A673 (cell line): Measurements from ENCODE around the gene RPE. TPM values are rescaled to one million over a fixed set of nuclear protein-coding genes. Genes with fewer than 3 reads are reported as not detected.
A peak's percentile ranks its signal among the peaks of the same experiment; 100 is the strongest.

Experiments used
- Bru-seq: library from RNA; stranded (reverse); fragments of 400-500 nt; gene quantifications from one replicate; lab custom pipeline; 2021; lab: Mats Ljungman, UMichigan
- BruChase-seq, 2 experiments: library from RNA; stranded (reverse); fragments of 400-500 nt; gene quantifications; one replicate each; lab custom pipeline; 2021; lab: Mats Ljungman, UMichigan
- BruUV-seq: library from RNA; stranded (reverse); fragments of 400-500 nt; replicated peaks from 2 replicates; lab custom pipeline; 2021; lab: Mats Ljungman, UMichigan
- CTCF ChIA-PET: fragments of 300-600 bp; sonication (Branson Sonifier 250); formaldehyde crosslinking; loops from one replicate; lab custom pipeline; 2022; ENCODE audit warnings: antibody characterized with exemption; lab: Charles Lee
- POLR2A ChIA-PET: fragments of 300-600 bp; sonication (Branson Sonifier 250); formaldehyde crosslinking; loops from one replicate; lab custom pipeline; 2022; ENCODE audit warnings: antibody characterized with exemption; ENCODE audit not compliant: low non-redundant PET; lab: Charles Lee
- DNase-seq: peaks from one replicate; pipeline ENCODE4 v3.0.0-alpha.2; 2015; ENCODE audit warnings: low spot score
- H3K27ac ChIP-seq: fragments of 200-600 bp; sonication (generic); 2 replicates; pipeline ENCODE4 v1.5.1; 2016; ENCODE audit warnings: mixed run types, low read depth, mild to moderate bottlenecking, mixed read lengths, antibody characterized with exemption, low read length; ENCODE audit not compliant: poor library complexity, severe bottlenecking
- H3K27me3 ChIP-seq: fragments of 200-600 bp; sonication (generic); replicated peaks from 2 replicates; pipeline ENCODE4 v1.6.1; 2017; ENCODE audit warnings: mixed run types, low read depth, mild to moderate bottlenecking, mixed read lengths, antibody characterized with exemption, low read length; ENCODE audit not compliant: insufficient read depth, poor library complexity
- H3K36me3 ChIP-seq: fragments of 200-600 bp; sonication (generic); 2 replicates; pipeline ENCODE4 v1.6.1; 2016; ENCODE audit warnings: mixed run types, mild to moderate bottlenecking, mixed read lengths, antibody characterized with exemption, low read length; ENCODE audit not compliant: insufficient read depth, poor library complexity, severe bottlenecking
- H3K4me1 ChIP-seq: fragments of 200-600 bp; sonication (generic); 2 replicates; pipeline ENCODE4 v1.6.1; 2017; ENCODE audit warnings: mixed run types, mild to moderate bottlenecking, mixed read lengths, antibody characterized with exemption, low read length; ENCODE audit not compliant: insufficient read depth, poor library complexity, severe bottlenecking
- H3K4me3 ChIP-seq: fragments of 200-600 bp; sonication (generic); 2 replicates; pipeline ENCODE4 v1.5.1; 2016; ENCODE audit warnings: low read depth, mixed run types, mild to moderate bottlenecking, mixed read lengths, low read length; ENCODE audit not compliant: poor library complexity, severe bottlenecking
- H3K9me3 ChIP-seq: fragments of 200-600 bp; sonication (generic); 2 replicates; pipeline ENCODE4 v1.6.1; 2016; ENCODE audit warnings: mixed run types, low read depth, mild to moderate bottlenecking, mixed read lengths, antibody characterized with exemption, low read length; ENCODE audit not compliant: poor library complexity, severe bottlenecking
- EZH2 ChIP-seq: fragments of 200-600 bp; sonication (generic); IDR thresholded peaks from 2 replicates; pipeline ENCODE4 v1.6.1; 2017; ENCODE audit warnings: borderline replicate concordance, low read depth, mild to moderate bottlenecking, mixed read lengths, antibody characterized with exemption, low read length; ENCODE audit not compliant: poor library complexity, severe bottlenecking
- intact Hi-C: fragments of 100-400 bp; cut with micrococcal nuclease; formaldehyde crosslinking; loops from one replicate; pipeline ENCODE4 v1.10.0; 2022; ENCODE audit not compliant: unreplicated experiment
- long read RNA-seq: library from polyadenylated mRNA; stranded (forward); transcript quantifications from one replicate; pipeline ENCODE4 v2.0.0, GENCODE V29; 2022
- total RNA-seq: library from RNA; stranded (reverse); gene quantifications from 2 replicates; pipeline ENCODE4 v1.2.3, GENCODE V29; 2021
- TF ChIP-seq, protein P1 (sequence below): fragments of 300-800, 200-600 bp; sonication (generic); conservative IDR thresholded peaks from 2 replicates; pipeline ENCODE4 v1.5.1; 2017; ENCODE audit warnings: low read depth, mild to moderate bottlenecking, antibody characterized with exemption, low read length, moderate library complexity, mixed read lengths

Gene RPE
- total RNA-seq, result 77.4 and 78.5 TPM in 2 replicates
- Bru-seq, nascent RNA, result percentile 96 among the genes with signal in this experiment
- BruChase-seq, experiment 1, labeled RNA remaining after a 2-hour chase, result percentile 98 among the genes with signal in this experiment
- percentile 95 among the genes with signal in this experiment for BruChase-seq, experiment 2, labeled RNA remaining after a 6-hour chase
- long read RNA-seq, transcript RPE-210 (5 exons, 796 nt), result minor isoform, 12 of 180 reads
- long read RNA-seq, transcript RPE-202 (6 exons, 2,569 nt), result major isoform, 126 of 180 reads
- long read RNA-seq, transcript RPE-205 (7 exons, 925 nt), result minor isoform, 7 of 180 reads
- long read RNA-seq, partial matches to known transcripts, result 7 of 180 reads
- long read RNA-seq, other reads (novel, unspliced or antisense), result 16 of 180 reads

DNA sequence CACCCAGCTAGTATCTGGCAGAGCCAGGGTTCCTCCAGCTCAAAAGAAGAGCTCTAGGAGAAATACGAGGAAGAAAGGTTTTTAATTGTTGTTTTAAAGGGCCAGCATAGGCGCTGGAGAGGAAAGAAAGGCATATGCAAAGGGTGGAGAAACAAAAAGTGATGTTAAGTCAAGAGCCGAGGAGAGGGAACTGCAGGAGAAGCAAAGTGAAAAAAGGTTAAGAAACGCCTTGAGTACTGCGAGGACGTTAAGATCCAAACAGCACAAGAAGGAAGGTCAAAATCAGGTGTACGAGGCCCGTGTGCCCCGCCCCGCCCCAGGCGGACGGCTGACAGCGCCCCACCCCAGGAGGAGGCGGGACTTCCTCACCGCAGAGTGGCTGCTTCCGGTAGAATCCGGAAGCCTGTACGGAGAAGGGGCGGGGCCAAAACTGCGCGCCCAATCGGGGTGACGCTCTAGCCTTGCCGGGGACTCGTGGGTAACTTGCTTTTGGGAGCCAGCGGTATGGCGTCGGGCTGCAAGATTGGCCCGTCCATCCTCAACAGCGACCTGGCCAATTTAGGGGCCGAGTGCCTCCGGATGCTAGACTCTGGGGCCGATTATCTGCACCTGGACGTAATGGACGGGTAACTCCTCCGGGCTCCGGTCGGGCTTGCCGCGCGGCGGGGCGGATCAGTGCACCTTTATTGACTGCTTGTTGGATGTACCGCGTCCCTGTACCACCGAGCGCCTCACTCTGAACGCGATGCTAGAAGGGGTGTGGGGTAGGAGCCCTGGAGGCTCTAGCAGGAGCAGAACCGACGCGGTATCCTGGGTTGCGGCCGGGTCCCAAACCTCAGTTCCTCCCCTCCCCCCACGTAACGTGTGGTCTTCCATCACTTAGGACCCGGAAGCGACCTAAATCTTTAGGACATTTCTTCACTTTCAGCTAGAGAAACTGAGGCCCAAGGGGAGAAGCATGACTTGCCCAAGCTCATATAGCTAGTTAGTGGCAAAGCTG, at the start of gene RPE:
TSS of gene RPE (plus strand) at position 481 of the 1,000 bp plus-strand sequence. CDS start at position 505, 24 bp downstream.
- H3K4me3 ChIP-seq, result peak within 1 kb of the TSS; percentile 94
- peaks cover 12% of the 10 kb centered on the region for H3K4me1 ChIP-seq
- H3K9me3 ChIP-seq, result no peaks in the 10 kb centered on the region
- DNase-seq, result peak; percentile 97
- POLR2A ChIA-PET, result no interaction called here
- intact Hi-C loops, result no loop called here
- H3K36me3 ChIP-seq, result peaks cover 13% of the 10 kb centered on the region
- TF ChIP-seq EZH2, result no peak
- TF ChIP-seq, protein P1, sequence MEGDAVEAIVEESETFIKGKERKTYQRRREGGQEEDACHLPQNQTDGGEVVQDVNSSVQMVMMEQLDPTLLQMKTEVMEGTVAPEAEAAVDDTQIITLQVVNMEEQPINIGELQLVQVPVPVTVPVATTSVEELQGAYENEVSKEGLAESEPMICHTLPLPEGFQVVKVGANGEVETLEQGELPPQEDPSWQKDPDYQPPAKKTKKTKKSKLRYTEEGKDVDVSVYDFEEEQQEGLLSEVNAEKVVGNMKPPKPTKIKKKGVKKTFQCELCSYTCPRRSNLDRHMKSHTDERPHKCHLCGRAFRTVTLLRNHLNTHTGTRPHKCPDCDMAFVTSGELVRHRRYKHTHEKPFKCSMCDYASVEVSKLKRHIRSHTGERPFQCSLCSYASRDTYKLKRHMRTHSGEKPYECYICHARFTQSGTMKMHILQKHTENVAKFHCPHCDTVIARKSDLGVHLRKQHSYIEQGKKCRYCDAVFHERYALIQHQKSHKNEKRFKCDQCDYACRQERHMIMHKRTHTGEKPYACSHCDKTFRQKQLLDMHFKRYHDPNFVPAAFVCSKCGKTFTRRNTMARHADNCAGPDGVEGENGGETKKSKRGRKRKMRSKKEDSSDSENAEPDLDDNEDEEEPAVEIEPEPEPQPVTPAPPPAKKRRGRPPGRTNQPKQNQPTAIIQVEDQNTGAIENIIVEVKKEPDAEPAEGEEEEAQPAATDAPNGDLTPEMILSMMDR, result no peak
- H3K27ac ChIP-seq, result peak within 1 kb of the TSS; percentile 62
- BruUV-seq, result no TSS peak
- H3K27me3 ChIP-seq, result no peaks in the 10 kb centered on the region
- CTCF ChIA-PET, result no interaction called here

DNA sequence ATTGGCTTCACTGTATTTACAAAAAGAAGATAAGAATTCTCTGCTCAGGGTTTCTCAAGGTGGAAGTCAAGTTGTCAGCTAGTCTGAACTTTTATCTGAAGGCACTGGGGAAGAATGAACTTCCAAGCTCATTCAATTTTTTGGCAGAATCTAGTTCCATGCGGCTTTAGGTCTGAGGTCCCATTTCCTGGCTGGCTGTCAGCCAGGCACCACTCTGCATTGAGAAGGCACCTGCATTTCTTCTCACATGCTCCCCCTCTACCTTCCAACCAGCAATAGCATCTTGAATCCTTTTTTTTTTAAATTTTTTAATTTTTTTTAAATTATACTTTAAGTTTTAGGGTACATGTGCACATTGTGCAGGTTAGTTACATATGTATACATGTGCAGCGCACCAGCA, 46.2 kb upstream of the RPE start:
- no TSS peak for BruUV-seq
- H3K4me3 ChIP-seq, result no peak overlapping the region
- H3K27me3 ChIP-seq, result no peaks in the 10 kb centered on the region
- H3K4me1 ChIP-seq, result peaks cover 53% of the 10 kb centered on the region
- no peak overlapping the region for H3K27ac ChIP-seq
- intact Hi-C loops, result no loop called here
- H3K9me3 ChIP-seq, result peaks cover 4% of the 10 kb centered on the region
- ChIA-PET POLR2A (no interaction called here), CTCF (no interaction called here)
- TF ChIP-seq EZH2, result no peak
- TF ChIP-seq, protein P1, result no peak
- H3K36me3 ChIP-seq, result no peaks in the 10 kb centered on the region
- DNase-seq, result no peak

DNA sequence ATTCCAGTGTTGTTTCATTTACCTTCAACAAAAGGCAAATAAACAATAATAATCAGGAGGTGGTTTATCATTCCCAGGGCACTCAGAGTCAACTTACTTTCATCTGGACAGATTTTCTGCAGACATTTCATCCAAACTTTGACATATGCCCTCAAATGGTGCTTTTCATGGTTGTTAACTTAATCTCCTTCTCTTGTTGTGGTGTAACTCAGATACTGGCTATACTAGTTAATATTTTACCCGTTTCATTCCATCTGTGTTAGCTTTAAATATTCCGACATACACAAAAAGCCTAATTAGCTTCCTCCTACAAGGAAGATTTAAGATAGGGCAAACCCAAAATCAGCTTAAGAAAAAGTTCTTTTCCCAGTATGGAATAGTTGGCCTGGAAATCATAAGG, 44.4 kb upstream of the RPE start:
- Histone ChIP-seq H3K36me3 (no peaks in the 10 kb centered on the region), H3K27me3 (no peaks in the 10 kb centered on the region), H3K4me1 (peaks cover 55% of the 10 kb centered on the region), H3K4me3 (no peak overlapping the region), H3K9me3 (no peaks in the 10 kb centered on the region), H3K27ac (no peak overlapping the region)
- no TSS peak for BruUV-seq
- ChIA-PET CTCF (no interaction called here), POLR2A (no interaction called here)
- TF ChIP-seq EZH2, result no peak
- TF ChIP-seq, protein P1, result no peak
- intact Hi-C loops, result no loop called here
- DNase-seq, result no peak
